IMR-90 (cell line): ENCODE measurements around the gene EXOC6B. TPM values are rescaled to one million over a fixed set of nuclear protein-coding genes. Genes with fewer than 3 reads are reported as not detected.

Experiments used
- ATAC-seq: fragments of 200-7000 bp; cut with Tn5 transposase; 2 replicates; pipeline ENCODE4 v1.9.1; 2020; ENCODE audit warnings: low read depth, mild to moderate bottlenecking, moderate library complexity
- BruUV-seq: library from RNA; stranded (reverse); fragments of 400-500 nt; replicated peaks from 2 replicates; lab custom pipeline; 2021; lab: Mats Ljungman, UMichigan
- CTCF ChIA-PET: fragments of 300-600 bp; formaldehyde crosslinking; extraction: SDS; loops from one replicate; lab custom pipeline; 2021; ENCODE audit warnings: antibody characterized with exemption; lab: Yijun Ruan, JAX
- POLR2A ChIA-PET: fragments of 300-600 bp; sonication (Branson Sonifier 250); formaldehyde crosslinking; loops from one replicate; lab custom pipeline; 2022; ENCODE audit warnings: antibody characterized with exemption; ENCODE audit not compliant: unreplicated experiment; lab: Charles Lee
- DNase-seq: peaks from one replicate; pipeline ENCODE4 v3.0.0; 2013
- H2AFZ ChIP-seq: replicated peaks from 2 replicates; pipeline ENCODE3; 2013; ENCODE audit warnings: low read length, mild to moderate bottlenecking; ENCODE audit not compliant: poor library complexity
- H2AK5ac ChIP-seq: 2 replicates; pipeline ENCODE4 v1.6.1; 2013; ENCODE audit warnings: low read depth, low read length, inconsistent platforms
- H2AK9ac ChIP-seq: replicated peaks from 2 replicates; pipeline ENCODE3; 2013; ENCODE audit warnings: mild to moderate bottlenecking, low read depth, low read length, moderate library complexity; ENCODE audit not compliant: poor library complexity
- H2BK120ac ChIP-seq: 2 replicates; pipeline ENCODE4 v1.6.1; 2013; ENCODE audit warnings: low read depth, low read length, inconsistent platforms
- H2BK15ac ChIP-seq: 3 replicates; pipeline ENCODE4 v1.6.1; 2013; ENCODE audit warnings: low read depth, low read length, inconsistent platforms
- H2BK20ac ChIP-seq: 2 replicates; pipeline ENCODE4 v1.6.1; 2013; ENCODE audit warnings: low read depth, mild to moderate bottlenecking, inconsistent platforms, low read length, moderate library complexity
- H2BK5ac ChIP-seq: 2 replicates; pipeline ENCODE4 v1.6.1; 2013; ENCODE audit warnings: mild to moderate bottlenecking, low read depth, low read length, inconsistent platforms; ENCODE audit not compliant: poor library complexity, severe bottlenecking
- H3K14ac ChIP-seq: replicated peaks from 2 replicates; pipeline ENCODE4 v1.6.1; 2013; ENCODE audit warnings: low read depth, low read length, inconsistent platforms
- H3K18ac ChIP-seq: 2 replicates; pipeline ENCODE4 v1.6.1; 2013; ENCODE audit warnings: low read depth, low read length, control low read depth
- H3K23ac ChIP-seq: 2 replicates; pipeline ENCODE4 v1.6.1; 2013; ENCODE audit warnings: low read depth, low read length, inconsistent platforms
- H3K27ac ChIP-seq: 2 replicates; pipeline ENCODE4 v1.5.1; 2013; ENCODE audit warnings: mild to moderate bottlenecking, control low read depth, low read length; ENCODE audit not compliant: insufficient read depth
- H3K27me3 ChIP-seq: 2 replicates; pipeline ENCODE4 v1.6.1; 2013; ENCODE audit warnings: low read length; ENCODE audit not compliant: control insufficient read depth, insufficient read depth
- H3K36me3 ChIP-seq: 2 replicates; pipeline ENCODE4 v1.6.1; 2013; ENCODE audit warnings: low read length, mixed read lengths; ENCODE audit not compliant: control insufficient read depth, insufficient read depth
- H3K4ac ChIP-seq: 2 replicates; pipeline ENCODE4 v1.6.1; 2013; ENCODE audit warnings: low read depth, low read length, inconsistent platforms
- H3K4me1 ChIP-seq: 2 replicates; pipeline ENCODE4 v1.6.1; 2013; ENCODE audit warnings: low read length, mixed read lengths; ENCODE audit not compliant: control insufficient read depth, insufficient read depth
- H3K4me2 ChIP-seq: 2 replicates; pipeline ENCODE4 v1.6.1; 2013; ENCODE audit warnings: low read depth, mild to moderate bottlenecking, control low read depth, low read length, moderate library complexity
- H3K4me3 ChIP-seq: 2 replicates; pipeline ENCODE4 v1.5.1; 2013; ENCODE audit warnings: low read depth, mild to moderate bottlenecking, control low read depth, low read length, moderate library complexity; ENCODE audit not compliant: insufficient read depth
- H3K56ac ChIP-seq: 2 replicates; pipeline ENCODE4 v1.6.1; 2013; ENCODE audit warnings: low read length, inconsistent platforms; ENCODE audit not compliant: insufficient read depth; ENCODE audit errors: extremely low read depth
- H3K79me1 ChIP-seq, 2 experiments: 2 replicates each; pipeline ENCODE4 v1.6.1; 2013; ENCODE audit warnings: low read length in 2 of 2, inconsistent platforms in 1 of 2, low read depth in 1 of 2
- H3K9ac ChIP-seq: 2 replicates; pipeline ENCODE4 v1.6.1; 2013; ENCODE audit warnings: low read depth, low read length, control low read depth
- H3K9me1 ChIP-seq: 2 replicates; pipeline ENCODE4 v1.6.1; 2013; ENCODE audit warnings: low read length, inconsistent platforms; ENCODE audit not compliant: insufficient read depth
- H3K9me3 ChIP-seq: 2 replicates; pipeline ENCODE4 v1.6.1; 2013; ENCODE audit warnings: low read length; ENCODE audit not compliant: control insufficient read depth, insufficient read depth
- H4K20me1 ChIP-seq: 2 replicates; pipeline ENCODE4 v1.6.1; 2013; ENCODE audit warnings: low read length, inconsistent platforms; ENCODE audit not compliant: insufficient read depth
- H4K5ac ChIP-seq: 2 replicates; pipeline ENCODE4 v1.6.1; 2013; ENCODE audit warnings: mild to moderate bottlenecking, low read depth, low read length, control low read depth
- H4K8ac ChIP-seq, 2 experiments: 2 replicates each; pipeline ENCODE4 v1.6.1; 2013; ENCODE audit warnings: low read depth in 2 of 2, low read length in 2 of 2, control low read depth in 1 of 2, inconsistent platforms in 1 of 2
- H4K91ac ChIP-seq: 2 replicates; pipeline ENCODE4 v1.6.1; 2013; ENCODE audit warnings: low read depth, low read length, inconsistent platforms; ENCODE audit not compliant: insufficient read depth
- BHLHE40 ChIP-seq: fragments of 150-350 bp; IDR thresholded peaks from 2 replicates; pipeline ENCODE4 v1.6.1; 2016; ENCODE audit warnings: mild to moderate bottlenecking, low read depth, low read length
- CHD1 ChIP-seq: IDR thresholded peaks from 2 replicates; pipeline ENCODE4 v1.6.1; 2012; ENCODE audit warnings: low read depth, low read length, improper control_type of control experiment
- MAZ ChIP-seq: IDR thresholded peaks from 2 replicates; pipeline ENCODE4 v1.6.1; 2012; ENCODE audit warnings: low read depth, mild to moderate bottlenecking, low read length, improper control_type of control experiment, moderate library complexity, borderline replicate concordance
- MXI1 ChIP-seq: IDR thresholded peaks from 2 replicates; pipeline ENCODE4 v1.6.1; 2012; ENCODE audit warnings: low read depth, mild to moderate bottlenecking, low read length, moderate library complexity, borderline replicate concordance
- NFE2L2 ChIP-seq: fragments of 150-350 bp; IDR thresholded peaks from 2 replicates; pipeline ENCODE4 v1.6.1; 2016; ENCODE audit warnings: low read depth, mild to moderate bottlenecking, low read length
- POLR2A ChIP-seq: IDR thresholded peaks from 2 replicates; pipeline ENCODE4 v1.6.1; 2012; ENCODE audit warnings: mild to moderate bottlenecking, low read depth, low read length
- RAD21 ChIP-seq: IDR thresholded peaks from 2 replicates; pipeline ENCODE4 v1.6.1; 2012; ENCODE audit warnings: low read length, improper control_type of control experiment
- SMC3 ChIP-seq: fragments of 150-350 bp; IDR thresholded peaks from 2 replicates; pipeline ENCODE4 v1.6.1; 2016; ENCODE audit warnings: low read depth, mild to moderate bottlenecking, antibody characterized with exemption, low read length, moderate library complexity
- WGBS, 2 experiments: methylation state at CpG; one replicate each; pipeline versions ENCODE4 v1.1.5 to v1.1.7; 2013; ENCODE audit warnings: missing lambda C conversion rate in 2 of 2; ENCODE audit not compliant: insufficient read length in 1 of 2; ENCODE audit errors: extremely low coverage in 2 of 2; 5-methylcytosine and 5-hydroxymethylcytosine counted together
- dilution Hi-C: fragments of 300-500 bp; cut with HindIII; formaldehyde crosslinking; loops from one replicate; pipeline ENCODE4 v1.14.3; 2018; ENCODE audit warnings: low sequenced_read_pairs; ENCODE audit not compliant: unreplicated experiment
- in situ Hi-C: fragments of 300-500 bp; cut with MboI; formaldehyde crosslinking; loops from 3 replicates; pipeline ENCODE4 v1.14.3; 2019; ENCODE audit warnings: low sequenced_read_pairs, inconsistent platforms, mixed read lengths
- intact Hi-C: fragments of 100-400 bp; cut with micrococcal nuclease; formaldehyde crosslinking; loops from 2 replicates; pipeline ENCODE4 v1.10.0; 2022
- polyA plus RNA-seq, 3 experiments: library from polyadenylated mRNA; depleted of rRNA; stranded (reverse); fragments of >200 nt; gene quantifications; 2 replicates each; pipeline ENCODE4 v1.2.3, GENCODE V29; 2012; ENCODE audit warnings: low replicate concordance in 1 of 3
- total RNA-seq: library from RNA; depleted of rRNA; stranded (reverse); fragments of >200 nt; gene quantifications from 2 replicates; pipeline ENCODE4 v1.2.3, GENCODE V29; 2012

The EXOC6B gene
- total and polyA plus RNA-seq, 2 of the 4 experiments (the other 2 are of a cell fraction), result 10.2 to 29.4 TPM

GRCh38 chr2:72755647-72756423, 70.0 kb downstream of the EXOC6B start:
- Histone ChIP-seq H2AFZ (no peak overlapping the region), H3K4ac (no peak overlapping the region), H3K4me2 (no peak overlapping the region), H2AK5ac (no peak overlapping the region), H3K27me3 (no peaks in the 10 kb centered on the region), H3K23ac (no peak overlapping the region), H3K36me3 (no peaks in the 10 kb centered on the region), H4K5ac (no peak overlapping the region), H3K4me3 (no peak overlapping the region), H3K9ac (no peak overlapping the region), H2BK5ac (no peak overlapping the region), H4K91ac (no peak overlapping the region), H4K8ac (no peak overlapping the region), H3K4me1 (peaks cover 4% of the 10 kb centered on the region), H3K18ac (no peak overlapping the region), H3K9me3 (no peaks in the 10 kb centered on the region), H4K20me1 (no peaks in the 10 kb centered on the region), H3K56ac (no peak overlapping the region), H2BK120ac (no peak overlapping the region), H2BK20ac (no peak overlapping the region), H3K14ac (no peak overlapping the region), H3K9me1 (no peaks in the 10 kb centered on the region), H3K79me1 (peaks cover 3 to 6% of the 10 kb centered on the region in 2 experiments; a peak in 2 of 4 replicates), H3K27ac (no peak overlapping the region), H2AK9ac (no peak overlapping the region), H2BK15ac (no peak overlapping the region)
- ATAC-seq, result no peak; the same call in 1 of the 2 replicates
- dilution Hi-C loops (no loop called here), in situ Hi-C loops (no loop called here), intact Hi-C loops (no loop called here)
- WGBS, 2 experiments, result no CpG with 5 or more reads among the region's 4 CpGs
- no TSS peak for BruUV-seq
- POLR2A ChIA-PET, result no interaction called here
- DNase-seq, result peak; percentile 1
- CTCF ChIA-PET, result interaction anchor here (0.5 kb wide), 1 partner anchor 87 kb away, joined by 5 read pairs; no protein-coding TSS in a partner anchor
- no peak for TF ChIP-seq CHD1
- TF ChIP-seq POLR2A, result no peak
- no peak for TF ChIP-seq RAD21
- no peak for TF ChIP-seq MXI1
- no peak for TF ChIP-seq BHLHE40
- no peak for TF ChIP-seq NFE2L2
- TF ChIP-seq MAZ, result no peak
- no peak for TF ChIP-seq SMC3
